HL-60 (cell line): Measurements from ENCODE around the gene NUDCD3.

ENCODE experiments used
- GABPA ChIP-seq: IDR thresholded peaks from 2 replicates; pipeline ENCODE4 v1.6.1; 2012; ENCODE audit warnings: low read depth
- TF ChIP-seq, protein P1 (sequence below): IDR thresholded peaks from one replicate; pipeline ENCODE4 v1.5.1; 2011; ENCODE audit warnings: low read length, control low read depth, inconsistent platforms; ENCODE audit not compliant: insufficient read depth
- TF ChIP-seq, protein P2 (sequence below): IDR thresholded peaks from 2 replicates; pipeline ENCODE4 v1.6.1; 2012; ENCODE audit warnings: low read depth; ENCODE audit not compliant: insufficient replicate concordance

DNA sequence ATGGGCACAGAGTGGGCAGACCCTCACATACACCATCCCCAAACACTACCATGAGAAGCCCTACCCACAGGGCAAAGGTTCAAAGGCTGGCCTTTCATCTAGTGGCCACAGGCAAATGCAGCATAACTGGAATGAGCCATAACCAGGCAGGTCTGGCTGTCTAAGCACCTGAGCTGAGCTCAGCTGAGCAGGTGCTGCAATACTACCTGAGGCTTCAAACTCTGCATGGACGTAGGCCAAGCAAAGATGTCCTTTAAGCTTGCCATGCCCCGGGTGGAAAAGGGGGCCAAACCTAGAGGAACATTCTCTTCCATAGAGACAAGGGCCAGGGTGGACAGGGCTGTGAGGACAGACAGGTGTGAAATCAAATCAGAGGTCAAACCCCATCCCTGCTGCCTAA, 99.8 kb downstream of the NUDCD3 start:
- TF ChIP-seq, protein P1, sequence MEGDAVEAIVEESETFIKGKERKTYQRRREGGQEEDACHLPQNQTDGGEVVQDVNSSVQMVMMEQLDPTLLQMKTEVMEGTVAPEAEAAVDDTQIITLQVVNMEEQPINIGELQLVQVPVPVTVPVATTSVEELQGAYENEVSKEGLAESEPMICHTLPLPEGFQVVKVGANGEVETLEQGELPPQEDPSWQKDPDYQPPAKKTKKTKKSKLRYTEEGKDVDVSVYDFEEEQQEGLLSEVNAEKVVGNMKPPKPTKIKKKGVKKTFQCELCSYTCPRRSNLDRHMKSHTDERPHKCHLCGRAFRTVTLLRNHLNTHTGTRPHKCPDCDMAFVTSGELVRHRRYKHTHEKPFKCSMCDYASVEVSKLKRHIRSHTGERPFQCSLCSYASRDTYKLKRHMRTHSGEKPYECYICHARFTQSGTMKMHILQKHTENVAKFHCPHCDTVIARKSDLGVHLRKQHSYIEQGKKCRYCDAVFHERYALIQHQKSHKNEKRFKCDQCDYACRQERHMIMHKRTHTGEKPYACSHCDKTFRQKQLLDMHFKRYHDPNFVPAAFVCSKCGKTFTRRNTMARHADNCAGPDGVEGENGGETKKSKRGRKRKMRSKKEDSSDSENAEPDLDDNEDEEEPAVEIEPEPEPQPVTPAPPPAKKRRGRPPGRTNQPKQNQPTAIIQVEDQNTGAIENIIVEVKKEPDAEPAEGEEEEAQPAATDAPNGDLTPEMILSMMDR = no peak
- TF ChIP-seq, protein P2, sequence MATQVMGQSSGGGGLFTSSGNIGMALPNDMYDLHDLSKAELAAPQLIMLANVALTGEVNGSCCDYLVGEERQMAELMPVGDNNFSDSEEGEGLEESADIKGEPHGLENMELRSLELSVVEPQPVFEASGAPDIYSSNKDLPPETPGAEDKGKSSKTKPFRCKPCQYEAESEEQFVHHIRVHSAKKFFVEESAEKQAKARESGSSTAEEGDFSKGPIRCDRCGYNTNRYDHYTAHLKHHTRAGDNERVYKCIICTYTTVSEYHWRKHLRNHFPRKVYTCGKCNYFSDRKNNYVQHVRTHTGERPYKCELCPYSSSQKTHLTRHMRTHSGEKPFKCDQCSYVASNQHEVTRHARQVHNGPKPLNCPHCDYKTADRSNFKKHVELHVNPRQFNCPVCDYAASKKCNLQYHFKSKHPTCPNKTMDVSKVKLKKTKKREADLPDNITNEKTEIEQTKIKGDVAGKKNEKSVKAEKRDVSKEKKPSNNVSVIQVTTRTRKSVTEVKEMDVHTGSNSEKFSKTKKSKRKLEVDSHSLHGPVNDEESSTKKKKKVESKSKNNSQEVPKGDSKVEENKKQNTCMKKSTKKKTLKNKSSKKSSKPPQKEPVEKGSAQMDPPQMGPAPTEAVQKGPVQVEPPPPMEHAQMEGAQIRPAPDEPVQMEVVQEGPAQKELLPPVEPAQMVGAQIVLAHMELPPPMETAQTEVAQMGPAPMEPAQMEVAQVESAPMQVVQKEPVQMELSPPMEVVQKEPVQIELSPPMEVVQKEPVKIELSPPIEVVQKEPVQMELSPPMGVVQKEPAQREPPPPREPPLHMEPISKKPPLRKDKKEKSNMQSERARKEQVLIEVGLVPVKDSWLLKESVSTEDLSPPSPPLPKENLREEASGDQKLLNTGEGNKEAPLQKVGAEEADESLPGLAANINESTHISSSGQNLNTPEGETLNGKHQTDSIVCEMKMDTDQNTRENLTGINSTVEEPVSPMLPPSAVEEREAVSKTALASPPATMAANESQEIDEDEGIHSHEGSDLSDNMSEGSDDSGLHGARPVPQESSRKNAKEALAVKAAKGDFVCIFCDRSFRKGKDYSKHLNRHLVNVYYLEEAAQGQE = no peak
- no peak for TF ChIP-seq GABPA
